GM18519 (cell line): ENCODE measurements around the gene OR52B2.

Experiments used
- ATAC-seq: cut with Tn5 transposase; IDR thresholded peaks from one replicate; pipeline ENCODE4 v1.9.1; 2021; ENCODE audit warnings: mild to moderate bottlenecking, moderate library complexity; ENCODE audit not compliant: unreplicated experiment, low FRiP score

OR52B2 gene

GRCh38 chr11:6170226-6170625, at the start of gene OR52B2:
OR52B2 (minus strand) TSS chr11:6170326; CDS start chr11:6170326, 0 bp downstream.
- no peak for ATAC-seq

GRCh38 chr11:6219359-6219758, 49.2 kb upstream of the OR52B2 start:
- ATAC-seq: no peak

GRCh38 chr11:6217722-6218121, 47.6 kb upstream of the OR52B2 start:
- ATAC-seq: no peak

- ATAC-seq: no peak
These were observed 46.4 kb upstream of the OR52B2 start for GRCh38 chr11:6216501-6216900.

GRCh38 chr11:6214530-6214929, 44.4 kb upstream of the OR52B2 start:
- no peak for ATAC-seq

GRCh38 chr11:6210274-6210955, 40.3 kb upstream of the OR52B2 start:
- ATAC-seq: no peak

GRCh38 chr11:6209801-6210200, 39.7 kb upstream of the OR52B2 start:
- no peak for ATAC-seq

GRCh38 chr11:6206456-6207180, 36.5 kb upstream of the OR52B2 start:
- ATAC-seq: no peak

GRCh38 chr11:6205366-6205765, 35.2 kb upstream of the OR52B2 start, which contains the start of gene C11orf42:
C11orf42 (plus strand) TSS chr11:6205557; CDS start chr11:6205616, 59 bp downstream.
- ATAC-seq: no peak

GRCh38 chr11:6204706-6205105, 34.6 kb upstream of the OR52B2 start:
- no peak for ATAC-seq

GRCh38 chr11:6203327-6203726, 33.2 kb upstream of the OR52B2 start:
- ATAC-seq: peak; percentile 39

GRCh38 chr11:6202041-6202440, 31.9 kb upstream of the OR52B2 start:
- ATAC-seq: no peak

- no peak for ATAC-seq
These were observed 31.4 kb upstream of the OR52B2 start for GRCh38 chr11:6201481-6201880.

- no peak for ATAC-seq
These were observed 30.8 kb upstream of the OR52B2 start for GRCh38 chr11:6200975-6201374.

- ATAC-seq: no peak
These were observed 29.2 kb upstream of the OR52B2 start, which contains the start of gene OR52W1 for GRCh38 chr11:6199174-6199810. OR52W1 (plus strand) TSS chr11:6199224; CDS start chr11:6199224, 0 bp downstream.

- ATAC-seq: no peak
These were observed 27.5 kb upstream of the OR52B2 start for GRCh38 chr11:6197466-6198200.

- ATAC-seq: no peak
These were observed 26.3 kb upstream of the OR52B2 start for GRCh38 chr11:6196396-6196795.

GRCh38 chr11:6194065-6194581, 24.0 kb upstream of the OR52B2 start:
- ATAC-seq: no peak

GRCh38 chr11:6191742-6192141, 21.6 kb upstream of the OR52B2 start:
- no peak for ATAC-seq

- ATAC-seq: no peak
These were observed 5.3 kb upstream of the OR52B2 start for GRCh38 chr11:6175440-6175839.
